HEK293 (cell line): ENCODE data around the gene KRT27.

Source experiments
- AEBP2 ChIP-seq: fragments of 450-650 bp; formaldehyde crosslinking; IDR thresholded peaks from 2 replicates; pipeline ENCODE4 v1.5.1; 2016; ENCODE audit warnings: missing biosample characterization, missing genetic modification characterization, borderline replicate concordance
- CTCF ChIP-seq: fragments of 450-650 bp; formaldehyde crosslinking; IDR thresholded peaks from 2 replicates; pipeline ENCODE4 v1.5.1; 2016; ENCODE audit warnings: missing biosample characterization, missing genetic modification characterization
- PBX3 ChIP-seq: sonication (generic); formaldehyde crosslinking; IDR thresholded peaks from 2 replicates; pipeline ENCODE4 v1.8.1; 2022; ENCODE audit warnings: mild to moderate bottlenecking, moderate library complexity, missing genetic modification reagents
- PRDM10 ChIP-seq: fragments of 450-650 bp; formaldehyde crosslinking; IDR thresholded peaks from 2 replicates; pipeline ENCODE4 v1.5.1; 2016; ENCODE audit warnings: missing biosample characterization, missing genetic modification characterization
- RBAK ChIP-seq: fragments of 450-650 bp; formaldehyde crosslinking; IDR thresholded peaks from 2 replicates; pipeline ENCODE4 v1.5.1; 2016; ENCODE audit warnings: missing biosample characterization, missing genetic modification characterization
- REPIN1 ChIP-seq: fragments of 450-650 bp; formaldehyde crosslinking; IDR thresholded peaks from 2 replicates; pipeline ENCODE4 v1.5.1; 2017; ENCODE audit warnings: missing biosample characterization, missing genetic modification characterization, low read depth
- ZBTB11 ChIP-seq: fragments of 450-650 bp; formaldehyde crosslinking; conservative IDR thresholded peaks from 2 replicates; pipeline ENCODE4 v1.5.1; 2016; ENCODE audit warnings: low read depth, missing biosample characterization, missing genetic modification characterization
- ZFP3 ChIP-seq: fragments of 450-650 bp; formaldehyde crosslinking; IDR thresholded peaks from 2 replicates; pipeline ENCODE4 v1.5.1; 2016; ENCODE audit warnings: low read depth, missing biosample characterization, missing genetic modification characterization
- ZNF16 ChIP-seq: fragments of 450-650 bp; formaldehyde crosslinking; IDR thresholded peaks from 2 replicates; pipeline ENCODE4 v1.5.1; 2016; ENCODE audit warnings: low read depth, missing biosample characterization, missing genetic modification characterization
- ZNF24 ChIP-seq: fragments of 450-650 bp; formaldehyde crosslinking; IDR thresholded peaks from 2 replicates; pipeline ENCODE4 v1.5.1; 2016; ENCODE audit warnings: missing biosample characterization, missing genetic modification characterization
- ZNF280D ChIP-seq: fragments of 450-650 bp; formaldehyde crosslinking; IDR thresholded peaks from 2 replicates; pipeline ENCODE4 v1.5.1; 2016; ENCODE audit warnings: missing biosample characterization, missing genetic modification characterization
- ZNF704 ChIP-seq: fragments of 450-650 bp; formaldehyde crosslinking; IDR thresholded peaks from 2 replicates; pipeline ENCODE4 v1.5.1; 2016; ENCODE audit warnings: missing biosample characterization, missing genetic modification characterization

- no peak for TF ChIP-seq CTCF (tag by site-specific recombination)
- no peak for TF ChIP-seq PRDM10
- no peak for TF ChIP-seq ZNF704
- TF ChIP-seq PBX3 (CRISPR knock-in tag): no peak
- TF ChIP-seq REPIN1 (tag by site-specific recombination): no peak
- TF ChIP-seq ZFP3: no peak
- TF ChIP-seq ZBTB11 (tag by site-specific recombination): no peak
- no peak for TF ChIP-seq RBAK (tag by site-specific recombination)
- no peak for TF ChIP-seq AEBP2
- TF ChIP-seq ZNF24 (tag by site-specific recombination): no peak
- no peak for TF ChIP-seq ZNF16 (tag by site-specific recombination)
- no peak for TF ChIP-seq ZNF280D (tag by site-specific recombination)
Observed at GRCh38 chr17:40772101-40772500, 10.2 kb downstream of the KRT27 start, which contains the start of gene KRT26.
